Hepatocyte (in vitro differentiated cells): ENCODE measurements around the gene NCL. TPM values are rescaled to one million over a fixed set of nuclear protein-coding genes. Genes with fewer than 3 reads are reported as not detected.

Source experiments
- DNase-seq: peaks from one replicate; pipeline ENCODE4 v3.0.0-alpha.2; 2016; ENCODE audit warnings: low spot score
- H2AFZ ChIP-seq: fragments of 200-600 bp; sonication (generic); 2 replicates; pipeline ENCODE4 v1.6.0; 2016; ENCODE audit warnings: antibody characterized with exemption, mild to moderate bottlenecking
- H3K27ac ChIP-seq: fragments of 200-600 bp; sonication (generic); 2 replicates; pipeline ENCODE4 v1.5.1; 2016; ENCODE audit warnings: mild to moderate bottlenecking
- H3K27me3 ChIP-seq: fragments of 200-600 bp; sonication (generic); 2 replicates; pipeline ENCODE4 v1.6.1; 2016
- H3K36me3 ChIP-seq: fragments of 200-600 bp; sonication (generic); replicated peaks from 2 replicates; pipeline ENCODE4 v1.5.1; 2016; ENCODE audit warnings: low read depth; ENCODE audit not compliant: insufficient read depth
- H3K4me1 ChIP-seq: fragments of 200-600 bp; sonication (generic); 2 replicates; pipeline ENCODE4 v1.5.1; 2016; ENCODE audit warnings: mild to moderate bottlenecking, moderate library complexity; ENCODE audit not compliant: insufficient read depth
- H3K4me2 ChIP-seq: fragments of 200-600 bp; sonication (generic); 2 replicates; pipeline ENCODE4 v1.6.0; 2016
- H3K4me3 ChIP-seq: fragments of 200-600 bp; sonication (generic); 2 replicates; pipeline ENCODE4 v1.5.1; 2016; ENCODE audit warnings: mild to moderate bottlenecking
- H3K79me2 ChIP-seq: fragments of 200-600 bp; sonication (generic); 2 replicates; pipeline ENCODE4 v1.6.0; 2017; ENCODE audit warnings: mild to moderate bottlenecking
- H3K9me2 ChIP-seq: fragments of 200-600 bp; sonication (generic); replicated peaks from 2 replicates; pipeline ENCODE4 v1.6.0; 2017; ENCODE audit warnings: mild to moderate bottlenecking; ENCODE audit not compliant: insufficient read depth
- H3K9me3 ChIP-seq: fragments of 200-600 bp; sonication (generic); 2 replicates; pipeline ENCODE4 v1.5.1; 2016; ENCODE audit warnings: low read depth, mild to moderate bottlenecking
- H4K20me1 ChIP-seq: fragments of 200-600 bp; sonication (generic); 2 replicates; pipeline ENCODE4 v1.6.0; 2016; ENCODE audit warnings: mild to moderate bottlenecking; ENCODE audit not compliant: insufficient read depth, poor library complexity, severe bottlenecking
- CTCF ChIP-seq: fragments of 200-600 bp; sonication (generic); IDR thresholded peaks from 2 replicates; pipeline ENCODE4 v1.5.1; 2016; ENCODE audit warnings: antibody characterized with exemption, mild to moderate bottlenecking; ENCODE audit not compliant: poor library complexity
- EZH2 ChIP-seq: fragments of 200-600 bp; sonication (generic); IDR thresholded peaks from 2 replicates; pipeline ENCODE4 v1.6.1; 2016; ENCODE audit warnings: antibody characterized with exemption, mild to moderate bottlenecking, borderline replicate concordance
- EZH2phosphoT487 ChIP-seq: fragments of 200-600 bp; sonication (generic); IDR thresholded peaks from one replicate; pipeline ENCODE4 v1.6.1; 2018; ENCODE audit warnings: antibody characterized with exemption, mild to moderate bottlenecking, low read depth, moderate library complexity; ENCODE audit not compliant: unreplicated experiment, severe bottlenecking
- WGBS: methylation state at CpG from one replicate; pipeline ENCODE4 v1.1.6; 2016; ENCODE audit warnings: low lambda C conversion rate; ENCODE audit errors: missing lambda C conversion rate; 5-methylcytosine and 5-hydroxymethylcytosine counted together
- polyA plus RNA-seq: library from polyadenylated mRNA; unstranded; fragments of >200 nt; fragmentation: Nextera tagmentation; extraction: Ambion mirVana; gene quantifications from 2 replicates; pipeline ENCODE4 v1.2.1, GENCODE V29; 2016
- total RNA-seq: library from RNA; depleted of rRNA; stranded (reverse); fragments of >200 nt; gene quantifications from 2 replicates; pipeline ENCODE4 v1.2.3, GENCODE V29; 2014

Gene NCL
- total and polyA plus RNA-seq, 2 experiments from 2014 or later = 137 to 349 TPM

GRCh38 chr2:231503766-231504165, 39.5 kb upstream of the NCL start:
- no peak overlapping the region for H3K4me2 ChIP-seq
- TF ChIP-seq EZH2 = no peak
- no peak for TF ChIP-seq CTCF
- no peak for TF ChIP-seq EZH2phosphoT487
- no peaks in the 10 kb centered on the region for H3K36me3 ChIP-seq
- H4K20me1 ChIP-seq = no peaks in the 10 kb centered on the region
- DNase-seq = no peak
- no peaks in the 10 kb centered on the region for H3K9me3 ChIP-seq
- 88% methylated on average over 3 of the region's 3 CpGs for WGBS
- no peaks in the 10 kb centered on the region for H3K79me2 ChIP-seq
- H3K9me2 ChIP-seq = no peaks in the 10 kb centered on the region
- no peaks in the 10 kb centered on the region for H3K27me3 ChIP-seq
- H3K27ac ChIP-seq = no peak overlapping the region
- H3K4me3 ChIP-seq = no peak overlapping the region
- H3K4me1 ChIP-seq = no peaks in the 10 kb centered on the region
- H2AFZ ChIP-seq = no peak overlapping the region

GRCh38 chr2:231502596-231502995, 38.3 kb upstream of the NCL start:
- no peak overlapping the region for H3K27ac ChIP-seq
- no peaks in the 10 kb centered on the region for H3K4me1 ChIP-seq
- no peak overlapping the region for H3K4me2 ChIP-seq
- no peaks in the 10 kb centered on the region for H3K27me3 ChIP-seq
- H2AFZ ChIP-seq = no peak overlapping the region
- H3K79me2 ChIP-seq = no peaks in the 10 kb centered on the region
- DNase-seq = no peak
- H3K4me3 ChIP-seq = no peak overlapping the region
- H3K9me2 ChIP-seq = no peaks in the 10 kb centered on the region
- no peaks in the 10 kb centered on the region for H3K36me3 ChIP-seq
- no peaks in the 10 kb centered on the region for H3K9me3 ChIP-seq
- no peak for TF ChIP-seq EZH2phosphoT487
- no peaks in the 10 kb centered on the region for H4K20me1 ChIP-seq

GRCh38 chr2:231497651-231498050, 33.4 kb upstream of the NCL start:
- Histone ChIP-seq H3K9me3 (no peaks in the 10 kb centered on the region), H3K4me2 (no peak overlapping the region)
- 75% methylated on average over 1 of the region's 1 CpG for WGBS

DNA sequence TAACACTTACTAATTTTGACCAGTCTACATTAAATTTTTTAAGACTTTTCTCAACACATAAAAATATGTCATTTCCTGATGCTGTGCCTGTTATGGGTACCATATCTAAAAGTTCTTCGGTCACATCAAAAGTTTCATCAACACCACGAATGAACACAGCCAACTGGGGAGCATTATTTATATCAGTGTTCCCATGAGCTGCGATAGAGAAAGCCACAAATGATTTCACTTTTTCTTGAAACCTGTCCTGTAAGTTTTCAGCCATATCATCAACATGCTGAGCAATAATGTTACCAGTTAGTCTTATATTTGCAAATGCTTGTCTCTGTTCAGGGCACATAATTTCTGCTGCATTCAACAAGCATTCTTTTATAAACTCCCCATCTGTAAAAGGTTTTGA, 30.4 kb upstream of the NCL start:
- 86% methylated on average over 3 of the region's 3 CpGs for WGBS

More at GRCh38 chr2:231497651-231498050, 33.4 kb upstream of the NCL start:
- TF ChIP-seq EZH2phosphoT487 (no peak), CTCF (no peak), EZH2 (no peak)
- Histone ChIP-seq H3K4me3 (no peak overlapping the region), H3K4me1 (no peaks in the 10 kb centered on the region), H3K9me2 (no peaks in the 10 kb centered on the region), H4K20me1 (no peaks in the 10 kb centered on the region), H3K36me3 (no peaks in the 10 kb centered on the region), H3K27ac (no peak overlapping the region), H3K27me3 (no peaks in the 10 kb centered on the region), H3K79me2 (no peaks in the 10 kb centered on the region), H2AFZ (no peak overlapping the region)
- no peak for DNase-seq

More for the DNA sequence above, 30.4 kb upstream of the NCL start:
- TF ChIP-seq EZH2 = no peak
- no peak for TF ChIP-seq EZH2phosphoT487
- no peak for TF ChIP-seq CTCF
- Histone ChIP-seq H3K4me3 (no peak overlapping the region), H3K4me1 (no peaks in the 10 kb centered on the region), H3K27ac (no peak overlapping the region), H3K27me3 (no peaks in the 10 kb centered on the region), H3K79me2 (no peaks in the 10 kb centered on the region), H3K9me3 (no peaks in the 10 kb centered on the region), H3K4me2 (no peak overlapping the region), H2AFZ (no peak overlapping the region), H4K20me1 (no peaks in the 10 kb centered on the region), H3K9me2 (no peaks in the 10 kb centered on the region), H3K36me3 (no peaks in the 10 kb centered on the region)
- DNase-seq = no peak
